ENCODE results near the gene VSIR.

GRCh38 chr10:71729161-71729636 lies 44.1 kb downstream of the VSIR start:
- TF ChIP-seq CTCF (IDR thresholded peaks at IDR 0.05), result no peak
- TF ChIP-seq POLR2A (IDR thresholded peaks at IDR 0.05), result no peak
